CD4-positive, alpha-beta T cell (primary cell): ENCODE measurements around the gene HCCS. TPM values are rescaled to one million over a fixed set of nuclear protein-coding genes. Genes with fewer than 3 reads are reported as not detected.
"Not testable (repeated sequence)": the region's sequence is repeated elsewhere in the genome, so short reads cannot be mapped to it uniquely, and the experiment has no call there.

Experiments used
- ATAC-seq: fragments of 200-7000 bp; cut with Tn5 transposase; one replicate; pipeline ENCODE4 v1.10.0; 2022; ENCODE audit warnings: mild to moderate bottlenecking; ENCODE audit not compliant: poor library complexity
- CTCF ChIA-PET: fragments of 350-600 bp; sonication (Branson Sonifier 250); formaldehyde crosslinking; loops from one replicate; lab custom pipeline; 2021; ENCODE audit warnings: antibody characterized with exemption, inconsistent platforms; lab: Charles Lee
- POLR2A ChIA-PET: fragments of 350-600 bp; sonication (Branson Sonifier 250); formaldehyde crosslinking; loops from one replicate; lab custom pipeline; 2021; ENCODE audit warnings: antibody characterized with exemption, inconsistent platforms; lab: Charles Lee
- DNase-seq, 14 experiments: peaks; one replicate each; pipeline ENCODE4 v3.0.0-alpha.2; 2013 to 2020; ENCODE audit warnings: mixed read lengths in 2 of 14
- H3K27ac ChIP-seq, 2 donors: one replicate each; pipeline versions ENCODE4 v1.5.1 to v1.7.0; 2013; ENCODE audit warnings: low read length in 2 of 2, low read depth in 1 of 2, mild to moderate bottlenecking in 1 of 2
- H3K27me3 ChIP-seq, 2 experiments: 1 replicate in 1 of 2; 2 replicates in 1 of 2; pipeline versions ENCODE4 v1.6.1 to v1.7.0; 2013; ENCODE audit warnings: low read length in 2 of 2, control low read depth in 1 of 2, mild to moderate bottlenecking in 1 of 2, moderate library complexity in 1 of 2; ENCODE audit not compliant: insufficient read depth in 2 of 2, control insufficient read depth in 1 of 2
- H3K36me3 ChIP-seq: one replicate; pipeline ENCODE4 v1.6.1; 2013; ENCODE audit warnings: low read length, control low read depth; ENCODE audit not compliant: insufficient read depth
- H3K4me1 ChIP-seq: one replicate; pipeline ENCODE4 v1.6.1; 2013; ENCODE audit warnings: low read length, control low read depth; ENCODE audit not compliant: insufficient read depth
- H3K4me3 ChIP-seq: one replicate; pipeline ENCODE4 v1.5.1; 2013; ENCODE audit warnings: mild to moderate bottlenecking, low read length, moderate library complexity
- H3K9me3 ChIP-seq, 2 experiments: 1 replicate in 1 of 2; 2 replicates in 1 of 2; pipeline versions ENCODE4 v1.6.1 to v1.7.0; 2013; ENCODE audit warnings: low read length in 2 of 2, mild to moderate bottlenecking in 2 of 2, control low read depth in 1 of 2, moderate library complexity in 1 of 2; ENCODE audit not compliant: control insufficient read depth in 1 of 2, insufficient read depth in 1 of 2
- H3K27ac Mint-ChIP-seq: one replicate; pipeline ENCODE4 v1.8.0; 2020; ENCODE audit warnings: mixed read lengths
- H3K27me3 Mint-ChIP-seq: one replicate; pipeline ENCODE4 v1.8.0; 2021; ENCODE audit warnings: mixed read lengths
- H3K36me3 Mint-ChIP-seq: one replicate; pipeline ENCODE4 v1.8.0; 2021; ENCODE audit warnings: low read depth, mixed read lengths
- H3K4me1 Mint-ChIP-seq: one replicate; pipeline ENCODE4 v1.8.0; 2021; ENCODE audit warnings: low read depth, mixed read lengths
- H3K4me3 Mint-ChIP-seq: one replicate; pipeline ENCODE4 v1.8.0; 2020; ENCODE audit warnings: mild to moderate bottlenecking, mixed read lengths
- H3K9me3 Mint-ChIP-seq: one replicate; pipeline ENCODE4 v1.8.0; 2020; ENCODE audit warnings: mixed read lengths
- intact Hi-C, 2 experiments: fragments of 100-400 bp; cut with DNase I in 1 of 2; cut with micrococcal nuclease in 1 of 2; formaldehyde crosslinking; loops; one replicate each; pipeline versions ENCODE4 v1.15.1 to v1.9.0; 2023 to 2025; cut with DNase I, micrococcal nuclease
- total RNA-seq, 174 experiments: library from RNA in 2 of 174; stranded (reverse) in 2 of 174; gene quantifications; one replicate each; pipeline ENCODE4 v1.2.3 and lab custom pipeline; 2021 to 2026
- TF ChIP-seq, protein P1 (sequence below): fragments of 200-600 bp; IDR thresholded peaks from one replicate; pipeline ENCODE4 v1.8.0; 2022; ENCODE audit warnings: antibody characterized with exemption, mild to moderate bottlenecking

The HCCS gene
- total RNA-seq, 2 experiments from 2014 or later, result 7.3 to 7.7 TPM

DNA sequence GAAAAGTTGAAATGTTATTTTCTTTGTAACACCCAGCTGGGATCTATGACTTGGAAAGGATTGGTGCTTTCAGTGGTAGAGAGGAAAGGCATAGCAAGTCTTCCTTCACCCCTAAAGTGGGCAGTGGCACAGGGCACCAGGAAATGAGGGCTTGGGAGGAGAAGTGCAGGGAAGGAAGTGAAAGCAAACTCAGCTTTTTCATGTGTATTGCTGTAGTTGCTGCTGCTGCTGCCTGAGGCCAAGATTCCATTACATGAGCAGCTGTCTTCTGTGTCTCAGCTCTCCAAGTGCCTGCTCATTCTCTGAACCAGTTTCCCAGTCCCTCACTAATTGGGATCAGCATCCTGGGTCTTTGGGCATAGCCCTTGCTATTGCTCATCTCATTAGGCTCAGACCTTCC lies 2.6 kb downstream of the HCCS start:
- Histone ChIP-seq H3K9me3 (no peaks in the 10 kb centered on the region), H3K27me3 (no peaks in the 10 kb centered on the region), H3K27ac (no peak overlapping the region), H3K36me3 (peaks cover 50% of the 10 kb centered on the region), H3K4me1 (peaks cover 19% of the 10 kb centered on the region), H3K4me3 (no peak overlapping the region)
- POLR2A ChIA-PET, result no interaction called here
- Mint-ChIP-seq H3K4me1 (peaks cover 12% of the 10 kb centered on the region), H3K4me3 (no peak overlapping the region), H3K27ac (peak overlapping the region; percentile 56), H3K9me3 (no peaks in the 10 kb centered on the region), H3K27me3 (no peaks in the 10 kb centered on the region), H3K36me3 (peaks cover 63% of the 10 kb centered on the region)
- TF ChIP-seq, protein P1, sequence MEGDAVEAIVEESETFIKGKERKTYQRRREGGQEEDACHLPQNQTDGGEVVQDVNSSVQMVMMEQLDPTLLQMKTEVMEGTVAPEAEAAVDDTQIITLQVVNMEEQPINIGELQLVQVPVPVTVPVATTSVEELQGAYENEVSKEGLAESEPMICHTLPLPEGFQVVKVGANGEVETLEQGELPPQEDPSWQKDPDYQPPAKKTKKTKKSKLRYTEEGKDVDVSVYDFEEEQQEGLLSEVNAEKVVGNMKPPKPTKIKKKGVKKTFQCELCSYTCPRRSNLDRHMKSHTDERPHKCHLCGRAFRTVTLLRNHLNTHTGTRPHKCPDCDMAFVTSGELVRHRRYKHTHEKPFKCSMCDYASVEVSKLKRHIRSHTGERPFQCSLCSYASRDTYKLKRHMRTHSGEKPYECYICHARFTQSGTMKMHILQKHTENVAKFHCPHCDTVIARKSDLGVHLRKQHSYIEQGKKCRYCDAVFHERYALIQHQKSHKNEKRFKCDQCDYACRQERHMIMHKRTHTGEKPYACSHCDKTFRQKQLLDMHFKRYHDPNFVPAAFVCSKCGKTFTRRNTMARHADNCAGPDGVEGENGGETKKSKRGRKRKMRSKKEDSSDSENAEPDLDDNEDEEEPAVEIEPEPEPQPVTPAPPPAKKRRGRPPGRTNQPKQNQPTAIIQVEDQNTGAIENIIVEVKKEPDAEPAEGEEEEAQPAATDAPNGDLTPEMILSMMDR, result no peak
- no peak for ATAC-seq
- intact Hi-C loops, result loop anchor here in 1 of 2 experiments (5.0 to 10.0 kb wide), 3 partner anchors 641 to 1096 kb away; partner anchors contain the start of gene MSL3
- CTCF ChIA-PET, result no interaction called here
- peak in 3 of 14 experiments; percentile 5 to 16 (median 13) for DNase-seq

DNA sequence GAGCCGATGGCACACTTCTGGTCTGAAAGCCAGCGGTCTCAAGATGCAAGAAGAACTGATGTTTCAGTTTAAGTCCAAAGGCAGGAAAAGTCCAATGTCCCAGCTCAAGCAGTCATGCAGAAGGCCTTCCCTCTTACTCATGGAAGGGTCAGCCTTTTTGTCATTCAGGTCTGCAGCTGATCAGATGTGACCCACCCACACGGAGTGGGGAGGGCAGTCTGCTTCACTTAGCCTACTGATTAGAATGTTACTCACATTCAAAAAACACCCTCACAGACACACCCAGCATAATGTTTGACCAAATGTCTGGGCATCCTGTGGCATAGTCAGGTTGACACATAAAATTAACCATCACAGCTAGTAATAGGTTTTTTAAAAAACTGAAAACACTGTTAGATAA lies 6.6 kb downstream of the HCCS start:
- no peak overlapping the region for H3K4me3 ChIP-seq
- ATAC-seq, result no peak
- no peaks in the 10 kb centered on the region for H3K9me3 Mint-ChIP-seq
- DNase-seq, result no peak
- no peak overlapping the region for H3K27ac ChIP-seq
- H3K4me3 Mint-ChIP-seq, result no peak overlapping the region
- H3K27ac Mint-ChIP-seq, result no peak overlapping the region
- intact Hi-C loops, result loop anchor here in 1 of 2 experiments (10.0 kb wide), 1 partner anchor 637 kb away; the partner anchor contains the start of gene MSL3
- no peaks in the 10 kb centered on the region for H3K27me3 ChIP-seq
- H3K4me1 ChIP-seq, result no peaks in the 10 kb centered on the region
- H3K36me3 ChIP-seq, result peaks cover 72% of the 10 kb centered on the region
- ChIA-PET POLR2A (no interaction called here), CTCF (no interaction called here)
- peaks cover 12% of the 10 kb centered on the region for H3K4me1 Mint-ChIP-seq
- no peaks in the 10 kb centered on the region for H3K9me3 ChIP-seq
- H3K27me3 Mint-ChIP-seq, result no peaks in the 10 kb centered on the region
- TF ChIP-seq, protein P1, result no peak
- H3K36me3 Mint-ChIP-seq, result peaks cover 88% of the 10 kb centered on the region

DNA sequence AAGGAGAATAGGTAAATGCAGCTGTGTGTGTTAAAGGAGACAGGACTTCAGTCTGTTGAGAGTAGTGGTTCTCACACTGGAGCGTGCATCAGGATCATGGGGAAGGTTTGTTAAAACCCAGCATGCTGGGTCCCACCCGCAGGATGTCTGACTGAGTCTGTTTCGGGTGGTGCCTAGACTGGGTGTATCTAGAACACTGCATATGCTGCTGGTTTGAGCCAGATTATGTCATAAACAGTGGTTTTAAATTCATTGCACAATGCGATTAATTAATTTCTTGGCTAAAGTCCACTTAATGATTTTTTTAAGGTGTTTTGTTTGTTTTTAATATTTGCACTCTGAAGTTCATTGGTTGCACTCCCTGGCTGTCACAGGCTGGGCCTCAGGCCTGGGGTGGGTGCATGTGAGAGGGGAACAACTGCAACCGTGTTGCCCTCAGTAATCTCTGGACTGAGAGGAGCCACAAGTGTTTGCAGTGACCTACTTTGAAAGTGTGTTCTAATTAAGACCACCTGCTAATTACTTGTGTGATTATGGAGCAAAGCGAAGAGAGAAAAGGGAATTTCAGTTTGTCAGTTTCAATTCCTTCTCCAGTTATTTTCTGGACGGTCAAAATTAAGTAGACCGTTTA lies 8.3 kb downstream of the HCCS start:
- Histone ChIP-seq H3K4me3 (no peak overlapping the region), H3K36me3 (peaks cover 64% of the 10 kb centered on the region), H3K9me3 (no peaks in the 10 kb centered on the region), H3K27ac (no peak overlapping the region), H3K27me3 (no peaks in the 10 kb centered on the region), H3K4me1 (no peaks in the 10 kb centered on the region)
- no peaks in the 10 kb centered on the region for H3K27me3 Mint-ChIP-seq
- intact Hi-C loops, result loop anchor here in 1 of 2 experiments (10.0 kb wide), 1 partner anchor 635 kb away; the partner anchor contains the start of gene MSL3
- ChIA-PET CTCF (no interaction called here), POLR2A (no interaction called here)
- ATAC-seq (no peak), DNase-seq (no peak)
- H3K4me1 Mint-ChIP-seq, result peaks cover 5% of the 10 kb centered on the region
- H3K36me3 Mint-ChIP-seq, result peaks cover 80% of the 10 kb centered on the region
- no peak overlapping the region for H3K27ac Mint-ChIP-seq
- TF ChIP-seq, protein P1, result no peak
- no peaks in the 10 kb centered on the region for H3K9me3 Mint-ChIP-seq
- H3K4me3 Mint-ChIP-seq, result no peak overlapping the region

DNA sequence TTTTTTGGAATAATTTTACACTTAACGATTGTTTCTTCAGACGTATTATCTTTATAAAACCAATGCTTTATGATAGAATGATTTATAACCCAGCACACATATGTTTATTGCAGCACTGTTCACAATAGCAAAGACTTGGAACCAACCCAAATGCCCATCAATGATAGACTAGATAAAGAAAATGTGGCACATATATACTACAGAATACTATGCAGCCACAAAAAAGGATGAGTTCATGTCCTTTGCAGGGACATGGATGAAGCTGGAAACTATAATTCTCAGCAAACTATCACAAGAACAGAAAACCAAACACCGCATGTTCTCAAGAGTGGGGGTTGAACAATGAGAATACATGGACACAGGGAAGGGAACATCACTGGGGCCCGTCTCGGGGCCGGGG lies 12.0 kb downstream of the HCCS start:
- H3K27ac Mint-ChIP-seq, H3K4me3 ChIP-seq, H3K27me3 Mint-ChIP-seq, H3K4me1 ChIP-seq, H3K9me3 Mint-ChIP-seq, DNase-seq, H3K4me1 Mint-ChIP-seq, intact Hi-C loops, H3K9me3 ChIP-seq, H3K27me3 ChIP-seq, POLR2A ChIA-PET, ATAC-seq, H3K4me3 Mint-ChIP-seq, H3K27ac ChIP-seq, CTCF ChIA-PET: not testable (repeated sequence)
- H3K36me3 ChIP-seq, result peaks cover 29% of the 10 kb centered on the region
- H3K36me3 Mint-ChIP-seq, result peaks cover 47% of the 10 kb centered on the region
